Stimulated activated CD4-positive, alpha-beta T cell treated with anti-CD3 and anti-CD28 coated beads, Interleukin-1b, Interleukin-23, amount 100 ng/mL, for 4 hours (primary cell): ENCODE results near the gene ZSCAN5A.
A peak's percentile ranks its signal among the peaks of the same experiment; 100 is the strongest.
"Not testable (repeated sequence)": the region's sequence is repeated elsewhere in the genome, so short reads cannot be mapped to it uniquely, and the experiment has no call there.

ENCODE experiments used
- DNase-seq, 2 donors: peaks; one replicate each; pipeline ENCODE4 v3.0.0-alpha.2; 2020; ENCODE audit warnings: low read depth in 2 of 2

The ZSCAN5A gene, protein sequence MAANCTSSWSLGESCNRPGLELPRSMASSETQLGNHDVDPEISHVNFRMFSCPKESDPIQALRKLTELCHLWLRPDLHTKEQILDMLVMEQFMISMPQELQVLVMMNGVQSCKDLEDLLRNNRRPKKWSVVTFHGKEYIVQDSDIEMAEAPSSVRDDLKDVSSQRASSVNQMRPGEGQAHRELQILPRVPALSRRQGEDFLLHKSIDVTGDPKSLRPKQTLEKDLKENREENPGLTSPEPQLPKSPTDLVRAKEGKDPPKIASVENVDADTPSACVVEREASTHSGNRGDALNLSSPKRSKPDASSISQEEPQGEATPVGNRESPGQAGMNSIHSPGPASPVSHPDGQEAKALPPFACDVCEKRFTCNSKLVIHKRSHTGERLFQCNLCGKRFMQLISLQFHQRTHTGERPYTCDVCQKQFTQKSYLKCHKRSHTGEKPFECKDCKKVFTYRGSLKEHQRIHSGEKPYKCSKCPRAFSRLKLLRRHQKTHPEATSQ

GRCh38 chr19:56314381-56315076 is at the start of gene ZSCAN5A:
Gene ZSCAN5A (minus strand): TSS chr19:56314839. CDS start chr19:56225046, 89,793 bp downstream.
- peak; percentile 98 to 99 for DNase-seq

DNA sequence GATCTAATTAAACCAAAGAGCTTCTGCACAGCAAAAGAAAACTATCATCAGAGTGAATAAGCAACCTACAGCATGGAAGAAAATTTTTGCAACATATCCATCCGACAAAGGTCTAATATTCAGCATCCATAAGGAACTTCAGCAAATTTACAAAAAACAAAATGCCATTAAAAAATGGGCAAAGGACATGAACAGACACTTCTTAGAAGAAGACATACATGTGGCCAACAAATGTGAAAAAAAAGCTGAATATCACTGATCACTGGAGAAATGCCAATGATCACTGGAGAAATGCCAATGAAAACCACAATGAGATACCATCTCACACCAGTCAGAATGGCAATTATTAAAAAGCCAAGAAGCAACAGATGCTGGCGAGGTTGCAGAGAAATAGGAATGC is 46.2 kb upstream of the ZSCAN5A start:
- DNase-seq: no peak

- DNase-seq: no peak
These were observed 42.3 kb upstream of the ZSCAN5A start for GRCh38 chr19:56356944-56357343.

GRCh38 chr19:56355517-56355916 is 40.9 kb upstream of the ZSCAN5A start:
- no peak for DNase-seq

DNA sequence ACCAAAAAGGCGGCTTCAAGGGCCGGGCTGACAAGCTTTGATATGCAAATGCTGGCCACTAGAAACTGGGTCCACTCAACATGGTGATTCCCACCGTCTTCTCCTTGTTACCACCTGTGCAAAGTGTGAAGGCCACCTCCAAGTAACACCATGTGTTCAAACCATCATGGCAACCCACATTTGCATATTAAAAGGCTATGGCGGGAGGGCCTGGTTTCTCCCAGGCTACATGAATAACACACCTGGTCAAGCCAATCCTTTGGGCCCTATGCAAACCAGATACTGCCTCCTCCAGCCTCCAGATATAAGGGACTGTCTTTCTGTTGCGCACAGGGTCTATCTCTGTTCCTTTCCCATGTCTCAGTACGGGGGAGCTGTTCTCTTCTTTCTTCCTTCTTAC is 36.6 kb upstream of the ZSCAN5A start:
- DNase-seq: no peak

GRCh38 chr19:56350416-56351045 is 35.9 kb upstream of the ZSCAN5A start:
- DNase-seq: peak; percentile 4 to 41

DNA sequence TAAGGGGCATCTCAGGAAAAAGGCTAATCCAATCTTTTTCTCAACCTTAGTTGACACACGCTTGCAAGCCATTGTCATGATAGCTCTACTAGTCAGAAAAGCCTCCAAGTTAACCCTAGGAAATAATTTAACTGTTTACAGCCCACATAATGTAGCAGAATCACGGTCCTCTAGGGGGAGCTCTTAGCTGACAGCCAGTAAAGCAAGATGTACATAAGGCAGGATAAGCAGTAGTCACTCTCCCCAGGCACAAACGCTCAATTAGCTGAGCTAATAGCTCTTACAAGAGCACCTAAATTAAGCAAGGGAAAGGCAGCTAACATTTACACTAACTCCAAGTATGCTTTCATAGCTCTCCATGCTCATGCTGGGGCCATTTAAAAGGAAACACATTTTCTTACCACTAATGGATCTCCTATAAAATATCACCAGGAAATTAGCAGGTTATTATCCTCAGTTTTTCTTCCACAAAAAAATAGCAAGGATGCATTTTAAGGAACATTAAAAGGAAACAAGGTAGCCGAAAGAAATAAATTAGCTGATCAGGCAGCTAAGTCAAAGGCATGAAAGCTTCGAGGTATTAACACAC is 33.7 kb upstream of the ZSCAN5A start:
- DNase-seq: no peak

DNA sequence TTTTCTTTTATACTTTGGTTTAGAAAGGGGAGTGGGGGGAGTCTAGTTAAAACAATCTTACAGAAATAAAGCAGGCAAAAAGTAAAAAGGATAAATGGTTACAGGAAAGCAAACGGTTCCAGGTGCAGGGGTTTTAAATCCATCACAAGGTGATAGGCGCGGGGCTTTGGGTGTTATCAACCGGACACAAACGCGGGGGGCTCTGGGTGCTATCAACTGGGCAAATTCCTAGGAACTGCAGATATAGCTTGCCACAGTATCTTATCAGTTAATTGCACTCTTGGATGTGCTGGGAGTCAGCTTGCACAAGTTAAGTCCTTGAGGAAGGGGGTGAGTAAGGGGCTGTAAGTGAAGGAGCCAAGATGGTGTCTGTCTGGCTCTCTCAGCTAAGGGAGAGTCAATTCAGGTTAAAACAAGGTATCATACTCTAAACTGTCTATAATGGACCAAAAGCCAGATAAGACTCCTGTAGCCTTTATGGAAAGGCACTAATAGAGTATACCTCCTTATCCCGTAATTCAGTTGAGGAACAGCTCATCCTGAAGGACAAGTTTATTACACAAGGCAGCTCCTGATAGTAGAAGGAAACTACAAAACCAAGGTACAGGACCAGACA is 32.6 kb upstream of the ZSCAN5A start:
- no peak for DNase-seq

DNA sequence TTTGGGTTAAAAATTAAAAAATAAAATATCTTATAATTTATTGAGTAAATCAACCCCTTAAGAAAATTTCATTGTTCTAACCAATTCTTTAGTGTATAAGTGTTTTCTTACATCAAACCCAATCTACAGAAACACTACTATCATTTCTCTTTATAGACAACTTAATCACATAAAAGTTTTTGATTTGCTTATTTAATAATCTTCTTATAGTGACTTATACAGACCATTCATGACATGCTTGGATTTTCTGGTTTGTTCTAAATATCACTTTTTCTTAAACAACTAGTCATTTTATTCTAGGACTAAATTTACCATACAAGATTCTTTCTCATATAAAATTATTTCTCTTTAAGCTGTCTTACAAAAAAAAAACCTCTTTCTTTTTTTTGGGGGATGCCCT is 27.3 kb upstream of the ZSCAN5A start:
- DNase-seq: no peak

GRCh38 chr19:56339031-56339430 is 24.4 kb upstream of the ZSCAN5A start:
- not testable (repeated sequence) for DNase-seq

GRCh38 chr19:56337077-56337476 is 22.4 kb upstream of the ZSCAN5A start:
- DNase-seq: not testable (repeated sequence)

- DNase-seq: not testable (repeated sequence)
These were observed 20.7 kb upstream of the ZSCAN5A start for GRCh38 chr19:56335371-56335770.

- DNase-seq: no peak
These were observed 18.9 kb upstream of the ZSCAN5A start for GRCh38 chr19:56333506-56333905.

GRCh38 chr19:56332695-56333094 is 18.1 kb upstream of the ZSCAN5A start:
- DNase-seq: no peak

DNA sequence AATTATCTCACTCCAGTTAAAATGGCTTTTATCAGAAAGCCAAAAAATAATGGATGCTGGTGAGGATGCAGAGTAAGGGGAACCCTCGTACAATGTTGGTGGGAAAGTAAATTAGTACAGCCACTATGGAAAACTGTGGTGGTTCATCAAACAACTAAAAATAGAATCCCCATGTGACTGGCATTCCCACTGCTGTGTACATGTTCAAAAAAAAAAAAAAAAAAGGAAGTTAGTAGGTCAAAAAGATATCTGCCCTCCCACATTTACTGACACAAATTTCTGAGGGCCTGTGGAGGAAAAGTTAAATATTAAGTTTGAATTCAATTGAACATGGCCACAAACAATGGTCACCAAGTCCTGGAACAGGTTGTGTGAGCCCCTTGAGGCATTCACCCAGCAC is 9.8 kb upstream of the ZSCAN5A start:
- no peak for DNase-seq

GRCh38 chr19:56321989-56322440 is 7.4 kb upstream of the ZSCAN5A start:
- no peak for DNase-seq

- no peak for DNase-seq
These were observed 6.8 kb upstream of the ZSCAN5A start for GRCh38 chr19:56321254-56321988.

GRCh38 chr19:56319991-56320390 is 5.4 kb upstream of the ZSCAN5A start:
- no peak for DNase-seq

DNA sequence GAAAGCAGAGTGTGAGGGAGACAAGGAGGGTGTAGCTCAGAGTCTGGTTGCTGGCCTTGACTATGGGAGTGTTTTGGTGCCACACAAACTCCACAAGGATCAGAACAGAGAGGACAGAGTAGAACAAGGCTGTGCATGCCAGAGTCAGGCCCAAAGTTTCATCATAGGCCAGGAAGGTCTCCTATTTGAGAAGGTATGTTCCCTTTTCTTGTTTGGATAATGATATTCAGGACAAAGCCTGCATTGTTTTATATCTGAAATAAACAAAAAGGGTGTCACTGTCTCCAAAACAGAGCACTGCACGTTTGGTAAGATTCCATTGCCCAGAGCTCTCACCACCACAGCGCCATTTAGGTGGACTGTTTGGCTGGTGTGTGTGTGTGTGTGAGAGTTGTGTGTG is 3.1 kb upstream of the ZSCAN5A start:
- no peak for DNase-seq

DNA sequence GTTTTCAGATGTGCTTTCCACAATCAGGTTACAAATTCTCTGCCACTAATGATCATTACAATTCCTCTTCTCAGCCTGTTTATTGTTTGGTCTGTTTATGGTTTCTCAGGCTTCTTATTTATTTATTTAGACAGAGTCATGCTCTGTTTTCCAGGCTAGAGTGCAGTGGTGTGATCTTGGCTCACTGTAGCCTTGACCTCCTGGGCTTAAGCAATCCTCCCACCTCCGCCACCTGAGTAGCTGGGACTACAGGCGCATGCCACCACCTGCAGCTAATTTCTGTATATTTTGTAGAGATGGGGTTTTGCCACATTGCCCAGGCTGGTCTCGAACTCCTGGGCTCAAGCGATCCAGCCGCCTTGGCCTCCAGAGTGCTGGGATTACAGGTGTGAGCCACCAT is 2.1 kb upstream of the ZSCAN5A start:
- no peak for DNase-seq
